HCT116 (cell line): Measurements from ENCODE around the gene ELFN1. TPM values are rescaled to one million over a fixed set of nuclear protein-coding genes. Genes with fewer than 3 reads are reported as not detected.

Source experiments
- ATAC-seq: fragments of 200-7000 bp; cut with Tn5 transposase; 2 replicates; pipeline ENCODE4 v1.9.1; 2020; ENCODE audit warnings: mild to moderate bottlenecking, moderate library complexity
- BruUV-seq: library from RNA; stranded (reverse); fragments of 400-500 nt; replicated peaks from 2 replicates; lab custom pipeline; 2021; lab: Mats Ljungman, UMichigan
- CTCF ChIA-PET: fragments of 300-600 bp; sonication (Branson Sonifier 250); formaldehyde crosslinking; loops from one replicate; lab custom pipeline; 2021; ENCODE audit warnings: antibody characterized with exemption; lab: Charles Lee
- POLR2A ChIA-PET: fragments of 300-600, 350-600 bp; sonication (Branson Sonifier 250); formaldehyde crosslinking; loops from one replicate; lab custom pipeline; 2021; ENCODE audit warnings: antibody characterized with exemption; lab: Charles Lee
- RAD21 ChIA-PET, 2 experiments: fragments of 300-600 bp; sonication (Branson Sonifier 250); formaldehyde crosslinking; loops; one replicate each; lab custom pipeline; 2023; ENCODE audit warnings: low total read pairs in 2 of 2; ENCODE audit not compliant: uncharacterized antibody in 2 of 2, unreplicated experiment in 2 of 2, low non-redundant PET in 1 of 2; lab: Charles Lee
- DNase-seq: peaks from one replicate; pipeline ENCODE4 v3.0.0-alpha.2; 2010; ENCODE audit warnings: low read depth, low spot score
- H2AFZ ChIP-seq: fragments of 200-600 bp; shearing (Covaris generic), sonication (generic); 2 replicates; pipeline ENCODE4 v1.6.1; 2017; ENCODE audit warnings: low read depth, mixed run types, mixed read lengths, antibody characterized with exemption, low read length; ENCODE audit not compliant: poor library complexity, severe bottlenecking
- H3K27ac ChIP-seq: 2 replicates; pipeline ENCODE4 v1.5.1; 2012; ENCODE audit warnings: low read depth, low read length
- H3K27me3 ChIP-seq: fragments of 200-600 bp; sonication (generic); 2 replicates; pipeline ENCODE4 v1.6.1; 2016; ENCODE audit warnings: mixed run types, low read length, mixed read lengths; ENCODE audit not compliant: insufficient read depth
- H3K36me3 ChIP-seq, 2 experiments: fragments of 200-500 bp in 1 of 2; fragments of 200-600 bp in 1 of 2; sonication (Bioruptor generic) in 1 of 2; sonication (generic) in 1 of 2; 2 replicates each; pipeline versions ENCODE4 v1.5.1 to v1.6.1; 2014 to 2016; ENCODE audit warnings: low read length in 2 of 2, inconsistent platforms in 1 of 2, mixed read lengths in 1 of 2, mixed run types in 1 of 2; ENCODE audit not compliant: insufficient read depth in 2 of 2, control insufficient read depth in 1 of 2
- H3K4me1 ChIP-seq, 2 experiments: fragments of 200-600 bp in 1 of 2; sonication (generic) in 1 of 2; 2 replicates each; pipeline versions ENCODE4 v1.5.1 to v1.6.1; 2012 to 2017; ENCODE audit warnings: low read length in 2 of 2, inconsistent platforms in 1 of 2, mild to moderate bottlenecking in 1 of 2, mixed read lengths in 1 of 2, mixed run types in 1 of 2, moderate library complexity in 1 of 2; ENCODE audit not compliant: insufficient read depth in 2 of 2, control insufficient read depth in 1 of 2
- H3K4me2 ChIP-seq: fragments of 200-600 bp; sonication (generic); 2 replicates; pipeline ENCODE4 v1.6.1; 2017; ENCODE audit warnings: mixed run types, low read length, mixed read lengths
- H3K4me3 ChIP-seq, 2 experiments: fragments of 200-600 bp in 1 of 2; sonication (generic) in 1 of 2; replicated peaks in 1 of 2; 2 replicates each; pipeline ENCODE4 v1.5.1; 2011 to 2016; ENCODE audit warnings: low read length in 2 of 2, control low read depth in 1 of 2, low read depth in 1 of 2, mild to moderate bottlenecking in 1 of 2, mixed read lengths in 1 of 2, mixed run types in 1 of 2
- H3K79me2 ChIP-seq: fragments of 200-600 bp; sonication (generic); 2 replicates; pipeline ENCODE4 v1.6.1; 2017; ENCODE audit warnings: mild to moderate bottlenecking, mixed run types, low read length, moderate library complexity, mixed read lengths; ENCODE audit not compliant: insufficient read depth
- H3K9ac ChIP-seq: fragments of 200-600 bp; sonication (generic); 2 replicates; pipeline ENCODE4 v1.6.1; 2016; ENCODE audit warnings: low read length, mixed read lengths
- H3K9me2 ChIP-seq: fragments of 200-600 bp; sonication (generic), shearing (Covaris generic); 2 replicates; pipeline ENCODE4 v1.6.1; 2017; ENCODE audit warnings: mixed run types, mild to moderate bottlenecking, moderate library complexity; ENCODE audit not compliant: insufficient read depth
- H3K9me3 ChIP-seq, 2 experiments: fragments of 200-500 bp in 1 of 2; fragments of 200-600 bp in 1 of 2; sonication (Bioruptor generic) in 1 of 2; sonication (generic) in 1 of 2; 2 replicates each; pipeline ENCODE4 v1.6.1; 2014 to 2017; ENCODE audit warnings: low read length in 2 of 2, mixed read lengths in 2 of 2, inconsistent platforms in 1 of 2, low read depth in 1 of 2, mild to moderate bottlenecking in 1 of 2, mixed run types in 1 of 2, moderate library complexity in 1 of 2; ENCODE audit not compliant: control insufficient read depth in 1 of 2, insufficient read depth in 1 of 2
- H4K20me1 ChIP-seq: fragments of 200-600 bp; sonication (generic), shearing (Covaris generic); 2 replicates; pipeline ENCODE4 v1.6.1; 2017; ENCODE audit warnings: mixed run types, mild to moderate bottlenecking, moderate library complexity; ENCODE audit not compliant: insufficient read depth
- ELF1 ChIP-seq: IDR thresholded peaks from 2 replicates; pipeline ENCODE4 v1.6.1; 2012; ENCODE audit warnings: low read depth, borderline replicate concordance
- FOSL1 ChIP-seq: IDR thresholded peaks from 2 replicates; pipeline ENCODE4 v1.6.1; 2012; ENCODE audit warnings: low read depth
- intact Hi-C: fragments of 100-400 bp; cut with micrococcal nuclease; formaldehyde crosslinking; loops from 2 replicates; pipeline ENCODE4 v1.10.0; 2022
- total RNA-seq: library from RNA; stranded (reverse); gene quantifications from one replicate; pipeline ENCODE4 v1.2.1, GENCODE V29; 2021; ENCODE audit not compliant: unreplicated experiment
- TF ChIP-seq, protein P1 (sequence below): IDR thresholded peaks from 2 replicates; pipeline ENCODE4 v1.6.1; 2012

The ELFN1 gene
- total RNA-seq, 1 experiment from 2014 or later = 4.4 TPM

DNA sequence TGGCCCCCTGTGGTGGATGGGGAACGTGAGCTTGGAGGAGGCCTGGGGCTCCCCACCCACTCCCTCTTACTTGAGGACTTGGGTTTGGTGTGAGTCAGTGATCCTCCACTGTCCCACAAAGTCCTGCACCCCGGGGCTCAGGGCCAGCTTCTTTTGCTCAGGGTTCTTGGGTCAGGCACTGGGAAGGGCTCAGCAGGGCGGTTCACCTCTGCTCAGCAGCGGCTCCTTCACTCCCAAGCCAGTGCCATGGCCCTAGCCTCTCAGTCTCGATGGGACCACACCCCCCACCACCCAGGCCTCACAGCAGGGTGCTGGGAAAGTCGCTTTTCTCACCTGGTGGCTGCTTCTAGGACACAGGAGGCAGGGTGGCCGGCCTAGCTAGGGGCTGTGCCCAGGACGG is 59.1 kb downstream of the ELFN1 start:
- TF ChIP-seq FOSL1 = no peak
- TF ChIP-seq ELF1 = no peak
- H2AFZ ChIP-seq = no peak overlapping the region
- H3K4me3 ChIP-seq = no peak overlapping the region
- H3K9me3 ChIP-seq = no peaks in the 10 kb centered on the region
- peaks cover 5 to 13% of the 10 kb centered on the region in 2 experiments; a peak in 1 of 4 replicates for H3K4me1 ChIP-seq
- DNase-seq (no peak), ATAC-seq (no peak)
- peaks cover 21% of the 10 kb centered on the region; the same call in 1 of the 2 replicates for H3K27me3 ChIP-seq
- H3K79me2 ChIP-seq = no peaks in the 10 kb centered on the region
- POLR2A ChIA-PET = no interaction called here
- RAD21 ChIA-PET = no interaction called here
- no peaks in the 10 kb centered on the region for H3K36me3 ChIP-seq
- H3K9ac ChIP-seq = no peak overlapping the region
- intact Hi-C loops = no loop called here
- no TSS peak for BruUV-seq
- no peaks in the 10 kb centered on the region; the same call in 1 of the 2 replicates for H4K20me1 ChIP-seq
- H3K9me2 ChIP-seq = no peaks in the 10 kb centered on the region
- no peak overlapping the region for H3K4me2 ChIP-seq
- CTCF ChIA-PET = no interaction called here
- H3K27ac ChIP-seq = no peak overlapping the region

DNA sequence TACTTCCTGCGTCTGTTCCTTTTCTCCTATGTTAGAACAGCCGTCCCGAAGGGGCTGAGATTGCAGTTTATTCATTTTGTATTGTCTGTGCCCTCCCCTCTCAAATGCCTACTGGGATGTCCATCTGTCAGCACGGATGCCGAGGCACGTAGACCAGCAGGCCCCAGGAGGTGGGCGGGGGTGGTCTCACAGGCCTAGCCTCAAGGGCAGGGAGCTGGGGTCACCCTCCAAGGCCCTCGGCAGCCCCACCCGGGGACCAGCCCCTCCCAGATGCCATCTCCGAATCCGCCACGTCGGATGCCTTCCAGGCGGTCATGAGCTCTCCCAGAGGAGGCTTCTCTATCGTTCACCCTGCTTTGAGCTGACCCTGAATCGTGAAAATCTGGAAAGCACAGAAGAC is 59.7 kb downstream of the ELFN1 start:
- BruUV-seq = no TSS peak
- intact Hi-C loops = loop anchor here (10.0 kb wide), 1 partner anchor 155 kb away; the partner anchor contains the start of gene PSMG3
- CTCF ChIA-PET = no interaction called here

More for the DNA sequence above, 59.7 kb downstream of the ELFN1 start:
- H3K9ac ChIP-seq = no peak overlapping the region
- no peaks in the 10 kb centered on the region for H3K9me3 ChIP-seq
- no peaks in the 10 kb centered on the region; the same call in 1 of the 2 replicates for H4K20me1 ChIP-seq
- H3K4me1 ChIP-seq = peaks cover 5 to 10% of the 10 kb centered on the region in 2 experiments; a peak in 1 of 4 replicates
- DNase-seq (no peak), ATAC-seq (no peak)
- TF ChIP-seq, protein P1, sequence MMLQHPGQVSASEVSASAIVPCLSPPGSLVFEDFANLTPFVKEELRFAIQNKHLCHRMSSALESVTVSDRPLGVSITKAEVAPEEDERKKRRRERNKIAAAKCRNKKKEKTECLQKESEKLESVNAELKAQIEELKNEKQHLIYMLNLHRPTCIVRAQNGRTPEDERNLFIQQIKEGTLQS = no peak
- H3K79me2 ChIP-seq = no peaks in the 10 kb centered on the region
- ChIA-PET POLR2A (no interaction called here), RAD21 (no interaction called here)
- H3K27ac ChIP-seq = no peak overlapping the region
- no peak overlapping the region for H2AFZ ChIP-seq
- no peaks in the 10 kb centered on the region for H3K36me3 ChIP-seq
- H3K4me2 ChIP-seq = no peak overlapping the region
- peaks cover 24% of the 10 kb centered on the region; the same call in 1 of the 2 replicates for H3K27me3 ChIP-seq
- H3K4me3 ChIP-seq = no peak overlapping the region
- H3K9me2 ChIP-seq = no peaks in the 10 kb centered on the region
